Measurements from ENCODE around the gene TPRX2. TPM values are rescaled to one million over a fixed set of nuclear protein-coding genes. Genes with fewer than 3 reads are reported as not detected.

TPRX2 gene
- total RNA-seq, 1 experiment from 2014 or later, result not detected

- BruUV-seq (replicated peaks), result no TSS peak
- intact Hi-C loops (cut with micrococcal nuclease; ENCODE audit: unreplicated experiment), result no loop called here
- no peak for TF ChIP-seq EZH2 (IDR thresholded peaks at IDR 0.05; ENCODE audit: low read depth)
- ChIA-PET POLR2A (ENCODE audit: unreplicated experiment) (no interaction called here), CTCF (interaction anchor here (0.6 kb wide), 1 partner anchor 38 kb away, joined by 8 read pairs; no protein-coding TSS in a partner anchor)
- Histone ChIP-seq H3K27me3 (ENCODE audit: insufficient read depth, low read depth) (peaks cover 71% of the 10 kb centered on the region), H3K9me3 (ENCODE audit: insufficient read depth, low read depth) (no peaks in the 10 kb centered on the region), H4K20me1 (ENCODE audit: insufficient read depth) (no peaks in the 10 kb centered on the region), H3K4me2 (no peak overlapping the region), H3K36me3 (ENCODE audit: low read depth) (no peaks in the 10 kb centered on the region), H3K4me3 (no peak overlapping the region), H3K27ac (no peak overlapping the region), H2AFZ (no peak overlapping the region), H3F3A (ENCODE audit: insufficient read depth, low read depth) (no peaks in the 10 kb centered on the region), H3K4me1 (replicated peaks; ENCODE audit: insufficient read depth) (no peaks in the 10 kb centered on the region), H3K79me2 (ENCODE audit: low read depth) (no peaks in the 10 kb centered on the region), H3K9me2 (ENCODE audit: insufficient read depth) (no peaks in the 10 kb centered on the region)
- no peak for DNase-seq
These were observed 39.2 kb upstream of the TPRX2 start for GRCh38 chr19:47819858-47820257.

GRCh38 chr19:47820410-47820809, 38.6 kb upstream of the TPRX2 start:
- Histone ChIP-seq H3K27me3 (ENCODE audit: insufficient read depth, low read depth) (peaks cover 75% of the 10 kb centered on the region), H2AFZ (no peak overlapping the region), H3K4me2 (no peak overlapping the region), H3K4me1 (replicated peaks; ENCODE audit: insufficient read depth) (no peaks in the 10 kb centered on the region), H3F3A (ENCODE audit: insufficient read depth, low read depth) (no peaks in the 10 kb centered on the region), H3K9me3 (ENCODE audit: insufficient read depth, low read depth) (no peaks in the 10 kb centered on the region), H4K20me1 (ENCODE audit: insufficient read depth) (no peaks in the 10 kb centered on the region), H3K36me3 (ENCODE audit: low read depth) (no peaks in the 10 kb centered on the region), H3K4me3 (no peak overlapping the region), H3K79me2 (ENCODE audit: low read depth) (no peaks in the 10 kb centered on the region), H3K9me2 (ENCODE audit: insufficient read depth) (no peaks in the 10 kb centered on the region), H3K27ac (no peak overlapping the region)
- ChIA-PET POLR2A (ENCODE audit: unreplicated experiment) (interaction anchor here (0.6 kb wide), 1 partner anchor 231 kb away, joined by 3 read pairs; no protein-coding TSS in a partner anchor), CTCF (interaction anchor here (0.6 kb wide), 1 partner anchor 37 kb away, joined by 8 read pairs; no protein-coding TSS in a partner anchor)
- no peak for TF ChIP-seq EZH2 (IDR thresholded peaks at IDR 0.05; ENCODE audit: low read depth)
- TF ChIP-seq CTCF (conservative IDR thresholded peaks at IDR 0.05), result no peak
- no peak for DNase-seq
- intact Hi-C loops (cut with micrococcal nuclease; ENCODE audit: unreplicated experiment), result no loop called here
- BruUV-seq (replicated peaks), result no TSS peak

GRCh38 chr19:47821460-47822020, 37.5 kb upstream of the TPRX2 start, which contains the start of gene CRX:
TSS of gene CRX (plus strand) at chr19:47821937. CDS start at chr19:47834444, 12,507 bp downstream.
- H3K4me1 ChIP-seq (replicated peaks; ENCODE audit: insufficient read depth), result no peaks in the 10 kb centered on the region
- H3K36me3 ChIP-seq (ENCODE audit: low read depth), result no peaks in the 10 kb centered on the region
- no peaks in the 10 kb centered on the region for H3F3A ChIP-seq (ENCODE audit: insufficient read depth, low read depth)
- no peaks in the 10 kb centered on the region for H3K9me3 ChIP-seq (ENCODE audit: insufficient read depth, low read depth)
- no peaks in the 10 kb centered on the region for H3K9me2 ChIP-seq (ENCODE audit: insufficient read depth)
- no peak within 1 kb of the TSS for H2AFZ ChIP-seq
- H3K79me2 ChIP-seq (ENCODE audit: low read depth), result no peaks in the 10 kb centered on the region
- TF ChIP-seq EZH2 (IDR thresholded peaks at IDR 0.05; ENCODE audit: low read depth) (no peak), CTCF (conservative IDR thresholded peaks at IDR 0.05) (no peak)
- POLR2A ChIA-PET (ENCODE audit: unreplicated experiment), result no interaction called here
- H4K20me1 ChIP-seq (ENCODE audit: insufficient read depth), result no peaks in the 10 kb centered on the region
- CTCF ChIA-PET, result no interaction called here
- H3K4me2 ChIP-seq, result no peak within 1 kb of the TSS
- intact Hi-C loops (cut with micrococcal nuclease; ENCODE audit: unreplicated experiment), result no loop called here
- H3K27me3 ChIP-seq (ENCODE audit: insufficient read depth, low read depth), result peaks cover 81% of the 10 kb centered on the region
- H3K4me3 ChIP-seq, result no peak within 1 kb of the TSS
- BruUV-seq (replicated peaks), result no TSS peak
- H3K27ac ChIP-seq, result no peak within 1 kb of the TSS
- no peak for DNase-seq

- no peaks in the 10 kb centered on the region for H3K9me3 ChIP-seq (ENCODE audit: insufficient read depth, low read depth)
- no TSS peak for BruUV-seq (replicated peaks)
- CTCF ChIA-PET, result no interaction called here
These were observed 34.6 kb upstream of the TPRX2 start for GRCh38 chr19:47824396-47824795.

More at GRCh38 chr19:47824396-47824795, 34.6 kb upstream of the TPRX2 start:
- H3K27ac ChIP-seq, result no peak overlapping the region
- TF ChIP-seq CTCF (conservative IDR thresholded peaks at IDR 0.05) (no peak), EZH2 (IDR thresholded peaks at IDR 0.05; ENCODE audit: low read depth) (no peak)
- POLR2A ChIA-PET (ENCODE audit: unreplicated experiment), result no interaction called here
- H3K36me3 ChIP-seq (ENCODE audit: low read depth), result no peaks in the 10 kb centered on the region
- no peak for DNase-seq
- H3K79me2 ChIP-seq (ENCODE audit: low read depth), result no peaks in the 10 kb centered on the region
- no peak overlapping the region for H2AFZ ChIP-seq
- intact Hi-C loops (cut with micrococcal nuclease; ENCODE audit: unreplicated experiment), result no loop called here
- no peaks in the 10 kb centered on the region for H3K4me1 ChIP-seq (replicated peaks; ENCODE audit: insufficient read depth)
- no peaks in the 10 kb centered on the region for H3F3A ChIP-seq (ENCODE audit: insufficient read depth, low read depth)
- no peaks in the 10 kb centered on the region for H4K20me1 ChIP-seq (ENCODE audit: insufficient read depth)
- H3K27me3 ChIP-seq (ENCODE audit: insufficient read depth, low read depth), result peaks cover 70% of the 10 kb centered on the region
- H3K4me3 ChIP-seq, result no peak overlapping the region
- H3K4me2 ChIP-seq, result no peak overlapping the region
- H3K9me2 ChIP-seq (ENCODE audit: insufficient read depth), result no peaks in the 10 kb centered on the region

Measured in PC-9 (cell line).